MM.1S (cell line): ENCODE measurements around the gene SMIM10.

Experiments
- CTCF ChIP-seq: fragments of 300-600 bp; sonication (generic); IDR thresholded peaks from 2 replicates; pipeline ENCODE4 v1.5.1; 2016; ENCODE audit warnings: antibody characterized with exemption, low read length, mixed read lengths
- EZH2 ChIP-seq: fragments of 300-600 bp; sonication (generic); optimal IDR thresholded peaks from 2 replicates; pipeline ENCODE3; 2017; ENCODE audit warnings: low read depth, mild to moderate bottlenecking, antibody characterized with exemption, low read length, mixed read lengths

- no peak for TF ChIP-seq CTCF
- no peak for TF ChIP-seq EZH2
Measured at GRCh38 chrX:135024526-135024925, 33.7 kb downstream of the SMIM10 start.
